Fibroblast of lung (primary cell): ENCODE results near the gene RTTN. TPM values are rescaled to one million over a fixed set of nuclear protein-coding genes. Genes with fewer than 3 reads are reported as not detected.

Source experiments
- DNase-seq, 2 donors: peaks; one replicate each; pipeline versions ENCODE4 v3.0.0 to v3.0.0-alpha.2; 2010; ENCODE audit warnings: low read depth in 2 of 2
- H2AFZ ChIP-seq: 2 replicates; pipeline ENCODE4 v1.5.1; 2012; ENCODE audit warnings: low read length, control low read depth, inconsistent platforms
- H3K27ac ChIP-seq: 2 replicates; pipeline ENCODE4 v1.5.1; 2011; ENCODE audit warnings: low read length, control low read depth; ENCODE audit not compliant: insufficient read depth
- H3K27me3 ChIP-seq: 2 replicates; pipeline ENCODE4 v1.5.1; 2011; ENCODE audit warnings: mild to moderate bottlenecking, low read length; ENCODE audit not compliant: control insufficient read depth, insufficient read depth
- H3K36me3 ChIP-seq: 2 replicates; pipeline ENCODE4 v1.5.1; 2011; ENCODE audit warnings: low read length; ENCODE audit not compliant: control insufficient read depth, insufficient read depth
- H3K4me1 ChIP-seq: 2 replicates; pipeline ENCODE4 v1.5.1; 2011; ENCODE audit warnings: low read length; ENCODE audit not compliant: control insufficient read depth, insufficient read depth; ENCODE audit errors: extremely low read depth
- H3K4me2 ChIP-seq: 2 replicates; pipeline ENCODE4 v1.5.1; 2011; ENCODE audit warnings: low read length, control low read depth; ENCODE audit not compliant: insufficient read depth; ENCODE audit errors: extremely low read depth
- H3K4me3 ChIP-seq, 4 experiments: fragments of 200-600 bp in 1 of 4; sonication (generic) in 1 of 4; replicated peaks in 1 of 4; 2 replicates each; pipeline ENCODE4 v1.5.1; 2011 to 2016; ENCODE audit warnings: low read length in 4 of 4, low read depth in 3 of 4, mild to moderate bottlenecking in 3 of 4, control low read depth in 2 of 4, inconsistent platforms in 1 of 4, mixed read lengths in 1 of 4; ENCODE audit not compliant: insufficient read depth in 1 of 4; ENCODE audit errors: control extremely low read depth in 1 of 4
- H3K79me2 ChIP-seq: 2 replicates; pipeline ENCODE4 v1.5.1; 2012; ENCODE audit warnings: mild to moderate bottlenecking, low read length, inconsistent platforms; ENCODE audit not compliant: control insufficient read depth, insufficient read depth
- H3K9ac ChIP-seq: 2 replicates; pipeline ENCODE4 v1.5.1; 2011; ENCODE audit warnings: mild to moderate bottlenecking, low read length, control low read depth; ENCODE audit not compliant: insufficient read depth
- H3K9me3 ChIP-seq: 2 replicates; pipeline ENCODE4 v1.5.1; 2012; ENCODE audit warnings: low read depth, low read length; ENCODE audit not compliant: control insufficient read depth, insufficient read depth
- H4K20me1 ChIP-seq: 2 replicates; pipeline ENCODE4 v1.5.1; 2011; ENCODE audit warnings: low read length; ENCODE audit not compliant: control insufficient read depth, insufficient read depth; ENCODE audit errors: extremely low read depth
- CTCF ChIP-seq, 2 donors: IDR thresholded peaks in 1 of 2; conservative IDR thresholded peaks in 1 of 2; 1 replicate in 1 of 2; 2 replicates in 1 of 2; pipeline ENCODE4 v1.5.1; 2011 to 2012; ENCODE audit warnings: low read length in 2 of 2, control low read depth in 1 of 2, inconsistent platforms in 1 of 2, low read depth in 1 of 2, mild to moderate bottlenecking in 1 of 2
- EZH2 ChIP-seq: IDR thresholded peaks from 2 replicates; pipeline ENCODE4 v1.5.1; 2012; ENCODE audit warnings: low read length, control low read depth, mild to moderate bottlenecking; ENCODE audit errors: missing control alignments
- polyA plus RNA-seq, 2 donors: library from polyadenylated mRNA; depleted of rRNA in 1 of 2; stranded (reverse) in 1 of 2; unstranded in 1 of 2; fragments of >200 nt; gene quantifications; 2 replicates each; pipeline ENCODE4 v1.2.1, GENCODE V29; 2011 to 2012; ENCODE audit warnings: missing spikeins in 1 of 2
- total RNA-seq: library from RNA; depleted of rRNA; stranded (reverse); fragments of >200 nt; gene quantifications from 2 replicates; pipeline ENCODE4 v1.2.1, GENCODE V29; 2014

RTTN gene
- total and polyA plus RNA-seq, 2 donors (not counting 1 experiment from before 2014, with no cell fraction given), result 5.4 to 19.0 TPM

DNA sequence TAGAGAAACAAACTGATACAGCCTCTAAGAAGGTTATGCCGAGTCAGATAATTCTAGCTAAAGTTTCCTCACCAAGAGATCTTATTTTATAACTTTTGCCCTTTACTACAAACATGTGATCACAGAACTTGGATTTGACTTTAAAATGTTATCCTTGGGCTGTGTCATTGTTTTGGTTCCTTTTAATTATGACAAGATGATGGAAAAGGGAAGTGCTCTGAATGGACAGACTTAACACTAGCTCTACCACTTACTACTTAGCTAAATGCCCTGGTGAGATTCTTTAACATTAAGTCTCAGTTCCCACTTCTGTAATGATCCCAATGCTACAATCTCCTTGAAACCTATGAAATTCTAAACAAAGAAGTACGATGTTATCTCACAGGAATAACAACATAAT, 69.9 kb downstream of the RTTN start:
- no peak overlapping the region for H3K27ac ChIP-seq
- DNase-seq, result no peak
- H3K4me1 ChIP-seq, result peaks cover 8% of the 10 kb centered on the region
- no peak overlapping the region for H3K9ac ChIP-seq
- H3K27me3 ChIP-seq, result no peaks in the 10 kb centered on the region
- no peaks in the 10 kb centered on the region for H3K9me3 ChIP-seq
- peak overlapping the region; percentile 13 for H2AFZ ChIP-seq
- no peaks in the 10 kb centered on the region for H4K20me1 ChIP-seq
- H3K4me2 ChIP-seq, result no peak overlapping the region
- H3K79me2 ChIP-seq, result no peaks in the 10 kb centered on the region
- TF ChIP-seq EZH2 (no peak), CTCF (conservative IDR thresholded peaks at IDR 0.05 in 1 of 2, IDR thresholded peaks at IDR 0.05 in 1 of 2; ENCODE audit: low read depth in 1 of 2, low read length in 2 of 2) (no peak)
- H3K4me3 ChIP-seq, result no peak overlapping the region
- no peaks in the 10 kb centered on the region for H3K36me3 ChIP-seq

DNA sequence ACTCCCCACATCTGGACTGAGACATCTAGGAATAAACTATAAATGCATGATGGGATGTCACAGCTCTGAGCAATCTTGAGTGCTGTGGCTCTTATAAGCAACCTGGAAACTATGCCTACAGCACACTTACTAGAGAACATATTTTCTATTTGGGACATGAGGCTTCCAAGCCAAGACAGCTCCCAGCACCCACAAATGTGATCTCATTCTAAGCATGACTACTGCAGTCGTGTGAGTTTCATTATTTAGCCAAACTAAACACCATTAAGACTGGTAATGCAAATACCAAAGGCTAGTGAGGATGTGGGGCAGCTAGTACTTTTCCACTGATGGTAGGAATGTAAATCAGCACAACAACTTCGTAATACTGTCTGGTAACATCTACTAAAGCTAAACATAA, 72.5 kb downstream of the RTTN start:
- H4K20me1 ChIP-seq, result no peaks in the 10 kb centered on the region
- H3K9ac ChIP-seq, result no peak overlapping the region
- TF ChIP-seq EZH2, result no peak
- no peak for TF ChIP-seq CTCF (conservative IDR thresholded peaks at IDR 0.05 in 1 of 2, IDR thresholded peaks at IDR 0.05 in 1 of 2; ENCODE audit: low read depth in 1 of 2, low read length in 2 of 2)
- H3K27me3 ChIP-seq, result no peaks in the 10 kb centered on the region
- DNase-seq, result peak; percentile 95 to 96
- no peaks in the 10 kb centered on the region for H3K9me3 ChIP-seq
- H3K4me1 ChIP-seq, result peaks cover 8% of the 10 kb centered on the region
- peak overlapping the region; percentile 72 for H3K4me2 ChIP-seq
- peak overlapping the region; percentile 60 for H3K27ac ChIP-seq
- H3K79me2 ChIP-seq, result no peaks in the 10 kb centered on the region
- H3K4me3 ChIP-seq, result peak overlapping the region in 2 of 4 experiments; percentile 16 to 22
- H2AFZ ChIP-seq, result no peak overlapping the region
- no peaks in the 10 kb centered on the region for H3K36me3 ChIP-seq

- Histone ChIP-seq H3K27ac (no peak overlapping the region), H4K20me1 (no peaks in the 10 kb centered on the region), H3K9ac (no peak overlapping the region), H3K79me2 (no peaks in the 10 kb centered on the region), H3K4me2 (no peak overlapping the region), H3K36me3 (no peaks in the 10 kb centered on the region), H3K4me1 (peaks cover 5% of the 10 kb centered on the region), H3K9me3 (no peaks in the 10 kb centered on the region), H3K27me3 (no peaks in the 10 kb centered on the region), H3K4me3 (no peak overlapping the region), H2AFZ (no peak overlapping the region)
- TF ChIP-seq CTCF (conservative IDR thresholded peaks at IDR 0.05 in 1 of 2, IDR thresholded peaks at IDR 0.05 in 1 of 2; ENCODE audit: low read depth in 1 of 2, low read length in 2 of 2) (no peak), EZH2 (no peak)
- no peak for DNase-seq
Observed at GRCh38 chr18:70128271-70128670, 77.2 kb downstream of the RTTN start.
